GM19372 (cell line): Measurements from ENCODE around the gene N4BP2L2.
A peak's percentile ranks its signal among the peaks of the same experiment; 100 is the strongest.
"Not testable (repeated sequence)": the region's sequence is repeated elsewhere in the genome, so short reads cannot be mapped to it uniquely, and the experiment has no call there.

Experiments used
- ATAC-seq: cut with Tn5 transposase; IDR thresholded peaks from one replicate; pipeline ENCODE4 v1.9.1; 2021; ENCODE audit warnings: mild to moderate bottlenecking, low read depth, moderate library complexity; ENCODE audit not compliant: unreplicated experiment

Gene N4BP2L2

GRCh38 chr13:32538621-32539246, at the start of gene N4BP2L2:
N4BP2L2 (minus strand) TSS chr13:32538795; CDS start chr13:32537027, 1,768 bp downstream.
- peak; percentile 96 for ATAC-seq

GRCh38 chr13:32587811-32588170, 49.2 kb upstream of the N4BP2L2 start:
- ATAC-seq = no peak

DNA sequence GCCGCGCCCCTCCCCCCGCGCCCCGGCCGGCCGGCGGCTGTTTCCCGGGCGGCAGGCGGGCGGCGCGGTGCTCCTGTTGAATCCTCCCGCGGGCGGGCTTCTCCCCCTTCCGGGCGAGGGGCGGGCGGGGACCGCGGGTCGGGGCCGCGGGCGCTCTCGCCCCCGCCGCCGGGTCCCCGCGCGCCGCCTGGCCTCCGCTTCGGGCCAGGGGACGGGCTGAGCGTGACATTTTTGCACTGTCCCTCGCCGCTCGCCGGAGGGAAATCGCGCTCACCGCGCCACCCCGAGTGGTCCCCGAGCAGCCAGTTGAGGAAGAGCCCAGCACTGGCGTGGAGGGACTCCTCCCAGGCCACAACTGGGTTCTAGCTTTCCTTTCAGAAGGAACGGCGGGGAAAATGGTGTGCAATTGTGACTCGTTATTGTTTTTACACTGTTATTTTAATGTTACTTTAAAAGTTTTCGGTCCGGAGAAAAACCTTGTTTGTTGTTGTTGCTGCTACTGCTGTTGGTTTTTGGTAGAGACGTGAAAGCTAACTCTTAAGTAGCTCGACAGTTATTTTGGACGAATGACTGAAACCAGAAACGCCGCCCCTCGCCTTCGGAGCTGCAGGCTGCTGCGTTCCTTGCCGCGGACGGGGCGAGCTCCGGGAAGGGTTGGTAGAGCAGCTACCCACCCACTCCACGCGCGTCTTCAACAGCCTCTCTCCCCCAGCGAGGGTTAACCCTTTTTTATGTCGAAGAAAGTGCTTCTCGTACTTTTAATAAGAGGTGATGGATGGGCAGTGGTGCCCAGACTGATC, 48.6 kb upstream of the N4BP2L2 start:
- peak; percentile 42 for ATAC-seq

DNA sequence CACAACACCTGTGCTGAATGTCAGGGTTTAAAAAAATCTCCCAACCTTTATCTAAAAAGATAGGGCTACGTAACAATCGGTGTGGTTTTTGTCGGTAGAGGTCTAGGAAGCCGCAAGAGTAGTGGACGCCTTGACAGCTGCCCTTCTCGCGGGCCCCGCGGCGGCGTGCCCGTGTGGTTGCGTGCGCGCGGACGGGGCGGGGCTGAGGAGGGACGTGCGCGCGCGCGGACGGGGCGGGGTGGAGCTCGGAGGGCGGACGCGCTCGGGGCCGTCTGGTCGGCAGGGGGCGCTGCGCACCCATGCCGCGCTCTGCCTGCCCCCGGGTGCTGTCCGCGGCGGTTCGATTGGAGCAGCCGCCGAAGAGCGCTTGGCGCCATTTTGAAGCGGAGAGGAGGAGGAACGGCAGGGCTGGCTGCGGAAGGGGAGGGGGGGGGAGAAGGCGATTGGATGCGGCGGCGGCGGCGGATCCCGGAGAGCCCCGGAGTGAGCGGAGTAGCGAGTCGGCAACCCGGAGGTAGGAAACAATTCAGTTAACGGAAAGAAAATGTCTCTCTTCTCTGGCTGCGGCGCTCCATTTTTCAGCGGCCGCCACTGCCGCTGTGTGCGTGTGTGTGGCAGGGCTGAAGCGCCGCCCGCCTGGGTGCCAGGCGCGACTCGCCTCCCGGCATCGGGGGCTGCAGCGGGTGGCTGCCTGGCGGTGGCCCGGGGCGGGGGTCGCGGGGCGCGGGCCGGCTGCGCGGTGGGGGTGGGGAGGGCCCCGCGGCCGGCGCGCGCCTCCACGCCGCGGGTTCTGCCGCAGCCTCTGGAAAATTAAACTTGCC, 47.7 kb upstream of the N4BP2L2 start, which contains the start of gene PDS5B:
PDS5B (plus strand) TSS at position 373 of the 821 bp plus-strand sequence. CDS start 62,321 bp downstream, outside the sequence.
- peak; percentile 81 for ATAC-seq

GRCh38 chr13:32585550-32586079, 47.0 kb upstream of the N4BP2L2 start:
- ATAC-seq = no peak

GRCh38 chr13:32582991-32583390, 44.4 kb upstream of the N4BP2L2 start:
- no peak for ATAC-seq

- ATAC-seq = no peak
These were observed 43.7 kb upstream of the N4BP2L2 start for GRCh38 chr13:32582281-32582680.

- ATAC-seq = no peak
These were observed 42.7 kb upstream of the N4BP2L2 start for GRCh38 chr13:32581177-32581786.

DNA sequence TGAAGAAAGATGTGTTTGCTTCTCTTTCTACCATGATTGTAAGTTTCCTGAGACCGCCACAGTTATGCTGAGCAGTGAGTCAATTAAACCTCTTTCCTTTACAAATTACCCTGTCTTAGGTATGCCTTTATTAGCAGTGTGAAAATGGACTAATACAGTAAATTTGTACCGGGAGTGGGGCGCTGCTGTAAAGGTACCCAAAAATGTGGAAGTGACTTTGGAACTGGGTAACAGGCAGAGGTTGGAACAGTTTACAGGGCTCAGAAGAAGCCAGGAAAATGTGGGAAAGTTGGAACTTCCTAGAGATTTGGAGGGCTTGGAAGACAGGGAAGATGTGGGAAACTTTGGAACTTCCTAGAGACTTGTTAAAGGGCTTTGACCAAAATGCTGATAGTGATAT, 38.4 kb upstream of the N4BP2L2 start:
- ATAC-seq = no peak

- not testable (repeated sequence) for ATAC-seq
These were observed 37.1 kb upstream of the N4BP2L2 start for GRCh38 chr13:32575687-32576086.

DNA sequence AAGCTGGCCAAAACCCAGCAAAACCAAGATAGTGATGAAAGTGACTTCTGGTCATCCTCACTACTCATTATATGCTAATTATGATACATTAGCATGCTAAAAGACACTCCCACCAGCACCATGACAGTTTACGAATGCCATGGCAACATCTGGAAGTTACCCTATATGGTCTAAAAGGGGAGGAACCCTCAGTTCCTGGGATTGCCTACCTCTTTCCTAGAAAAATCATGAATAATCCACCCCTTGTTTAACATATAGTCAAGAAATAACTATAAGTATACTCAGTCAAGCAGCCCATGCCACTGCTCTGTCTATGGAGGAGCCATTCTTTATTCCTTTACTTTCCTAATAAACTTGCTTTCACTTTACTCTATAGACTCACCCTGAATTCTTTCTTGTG, 22.2 kb upstream of the N4BP2L2 start:
- not testable (repeated sequence) for ATAC-seq

- ATAC-seq = no peak
These were observed 17.0 kb upstream of the N4BP2L2 start for GRCh38 chr13:32555613-32556012.

DNA sequence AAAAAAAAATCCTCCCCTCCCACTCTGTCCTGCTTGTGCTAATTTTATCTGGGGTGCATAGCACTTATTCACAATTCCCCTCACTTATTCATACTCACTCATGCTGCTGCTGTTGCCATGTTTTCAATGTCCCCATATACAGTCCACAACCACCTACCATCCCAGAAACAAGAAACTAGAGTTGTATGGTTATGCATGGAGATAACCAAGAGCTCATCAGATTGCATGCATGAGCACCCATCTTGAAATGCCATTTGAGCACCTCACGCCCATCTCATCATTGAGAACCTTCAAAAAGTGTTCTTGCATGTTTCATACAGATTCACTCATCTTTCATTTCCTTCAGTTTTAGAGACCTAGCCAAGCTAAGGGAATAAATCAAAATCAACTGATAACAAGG, 15.1 kb upstream of the N4BP2L2 start:
- ATAC-seq = no peak

DNA sequence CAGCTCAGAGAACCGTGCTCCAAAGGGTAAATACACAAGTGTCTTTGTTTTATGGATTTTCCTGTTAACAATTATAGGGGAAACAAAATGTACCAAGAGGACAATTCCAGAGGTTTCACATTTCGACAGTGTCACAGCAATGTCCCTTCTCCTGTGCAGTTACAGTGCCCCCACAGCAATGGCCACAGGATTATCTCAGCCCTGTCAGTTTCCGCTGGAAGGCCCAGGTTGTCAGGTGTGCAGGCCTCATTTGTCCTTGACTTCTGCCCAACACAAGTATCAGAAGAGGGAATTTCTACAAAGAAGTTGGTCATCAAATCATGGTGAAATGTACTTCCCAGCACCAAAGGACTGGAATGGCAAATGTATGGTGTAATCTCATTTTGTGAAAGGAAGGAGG, 11.2 kb upstream of the N4BP2L2 start:
- no peak for ATAC-seq

GRCh38 chr13:32548837-32549236, 10.2 kb upstream of the N4BP2L2 start:
- ATAC-seq = no peak

GRCh38 chr13:32545083-32545482, 6.5 kb upstream of the N4BP2L2 start:
- no peak for ATAC-seq

DNA sequence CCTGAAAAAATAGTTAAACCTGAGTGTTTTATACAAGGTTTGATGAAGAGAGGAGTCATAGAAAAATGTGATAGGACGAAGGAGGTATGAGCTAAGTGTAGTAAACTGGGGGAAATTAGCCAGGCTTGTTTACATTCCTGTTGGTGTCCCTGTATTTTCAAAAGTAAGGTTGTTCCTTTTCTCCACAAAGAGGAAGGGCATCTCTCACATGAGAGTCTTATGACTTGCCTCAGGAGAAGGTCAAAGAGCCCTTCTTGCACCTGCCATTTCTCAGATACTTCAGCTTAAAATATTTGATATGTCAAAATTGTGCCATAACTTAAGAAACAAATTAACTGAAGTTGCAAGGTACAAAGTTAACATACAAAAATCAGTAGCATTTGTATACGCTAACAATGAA, 3.6 kb upstream of the N4BP2L2 start:
- no peak for ATAC-seq

DNA sequence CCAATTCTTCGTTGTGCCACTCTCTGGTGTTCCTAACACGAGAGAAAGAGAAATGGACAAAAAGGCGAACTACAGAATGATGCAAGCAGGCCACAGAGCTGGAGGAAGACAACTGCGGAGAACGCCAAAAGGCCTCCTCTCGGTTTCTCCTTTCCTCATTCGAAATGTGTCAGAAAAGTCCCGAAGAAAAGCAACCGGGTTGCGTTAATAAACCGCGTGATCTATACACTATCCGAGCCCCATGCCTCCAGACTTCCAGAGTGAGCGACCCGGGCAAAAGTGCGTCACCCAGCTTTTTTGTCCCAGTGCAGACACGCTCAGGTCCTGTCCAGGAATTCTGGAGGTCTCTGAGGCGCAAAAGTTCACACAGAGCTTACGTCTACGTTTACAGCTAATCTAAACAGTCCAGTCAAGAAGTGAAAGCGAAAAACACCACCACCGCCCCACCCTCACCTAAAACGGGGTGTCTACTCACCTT, 413 bp downstream of the N4BP2L2 start:
- ATAC-seq = peak; percentile 73

- no peak for ATAC-seq
These were observed 934 bp downstream of the N4BP2L2 start for GRCh38 chr13:32537580-32538142.

DNA sequence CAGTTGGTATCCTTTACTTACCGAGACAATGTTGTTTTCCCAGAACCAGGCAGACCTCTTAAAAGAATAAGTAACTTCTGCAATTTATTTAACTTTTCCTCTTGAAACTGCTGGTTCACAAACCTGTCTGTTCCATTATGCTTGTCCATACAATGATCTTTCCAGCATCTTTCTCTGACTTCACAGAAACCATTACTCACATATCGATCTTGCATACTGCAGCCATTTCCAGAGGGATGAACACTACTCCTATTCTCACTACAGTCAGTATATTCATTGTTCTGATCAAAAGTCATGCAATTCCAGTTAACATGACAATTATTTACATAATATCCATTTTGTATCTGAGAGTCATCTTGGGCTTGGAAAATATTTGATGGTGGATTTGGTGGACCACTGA, 2.8 kb downstream of the N4BP2L2 start:
- no peak for ATAC-seq
